HCT116 (cell line): ENCODE data around the gene PLAC8L1. TPM values are rescaled to one million over a fixed set of nuclear protein-coding genes. Genes with fewer than 3 reads are reported as not detected.

Experiments used
- total RNA-seq: library from RNA; stranded (reverse); gene quantifications from one replicate; pipeline ENCODE4 v1.2.1, GENCODE V29; 2021; ENCODE audit not compliant: unreplicated experiment

The PLAC8L1 gene
- total RNA-seq, 1 experiment from 2014 or later, result 2.6 TPM

Other genes with a start within 250 kb of the PLAC8L1 start
- not detected for gene GRXCR2, start 232.6 kb downstream of the PLAC8L1 start, total RNA-seq
- gene SH3RF2, start 169.0 kb downstream of the PLAC8L1 start, total RNA-seq, result 14.3 TPM
- 171 TPM for gene LARS1, start 77.1 kb upstream of the PLAC8L1 start, total RNA-seq
- 15.2 TPM for gene RBM27, start 98.0 kb upstream of the PLAC8L1 start, total RNA-seq
- gene POU4F3, start 233.3 kb upstream of the PLAC8L1 start, total RNA-seq, result 0.15 TPM